B cell (primary cell): ENCODE data around the gene TLE2. TPM values are rescaled to one million over a fixed set of nuclear protein-coding genes. Genes with fewer than 3 reads are reported as not detected.

Experiments used
- ATAC-seq: fragments of 200-7000 bp; cut with Tn5 transposase; one replicate; pipeline ENCODE4 v1.10.0; 2021; ENCODE audit warnings: low read depth, mild to moderate bottlenecking, moderate number of reproducible peaks, moderate library complexity
- CTCF ChIA-PET: fragments of 350-600 bp; sonication (Branson Sonifier 250); formaldehyde crosslinking; loops from one replicate; lab custom pipeline; 2021; ENCODE audit warnings: antibody characterized with exemption, inconsistent platforms; lab: Charles Lee
- POLR2A ChIA-PET: fragments of 350-600 bp; sonication (Branson Sonifier 250); formaldehyde crosslinking; loops from one replicate; lab custom pipeline; 2021; ENCODE audit warnings: antibody characterized with exemption; lab: Charles Lee
- DNase-seq: peaks from one replicate; pipeline ENCODE4 v3.0.0; 2013
- H2AFZ ChIP-seq: 2 replicates; pipeline ENCODE4 v1.6.1; 2012; ENCODE audit warnings: mild to moderate bottlenecking, low read depth, low read length; ENCODE audit not compliant: insufficient read depth, poor library complexity, severe bottlenecking
- H3K27ac ChIP-seq, 2 donors: 1 replicate in 1 of 2; 2 replicates in 1 of 2; pipeline ENCODE4 v1.5.1; 2012 to 2013; ENCODE audit warnings: low read length in 2 of 2, mild to moderate bottlenecking in 2 of 2, moderate library complexity in 1 of 2
- H3K27me3 ChIP-seq, 4 experiments: fragments of 200-600 bp in 1 of 4; sonication (generic) in 1 of 4; replicated peaks in 1 of 4; 1 replicate in 2 of 4; 2 replicates in 2 of 4; pipeline versions ENCODE4 v1.6.1 to v1.7.0; 2013 to 2016; ENCODE audit warnings: low read length in 3 of 4, mild to moderate bottlenecking in 2 of 4, mixed read lengths in 1 of 4, moderate library complexity in 1 of 4; ENCODE audit not compliant: insufficient read depth in 4 of 4, control insufficient read depth in 3 of 4; ENCODE audit errors: control extremely low read depth in 1 of 4
- H3K36me3 ChIP-seq, 2 experiments: replicated peaks in 1 of 2; 1 replicate in 1 of 2; 2 replicates in 1 of 2; pipeline versions ENCODE4 v1.6.1 to v1.7.1; 2013; ENCODE audit warnings: low read length in 1 of 2; ENCODE audit not compliant: insufficient read depth in 2 of 2, control insufficient read depth in 1 of 2; ENCODE audit errors: control extremely low read depth in 1 of 2, extremely low read depth in 1 of 2
- H3K4me1 ChIP-seq, 2 donors: fragments of 200-600 bp in 1 of 2; sonication (generic) in 1 of 2; 1 replicate in 1 of 2; 2 replicates in 1 of 2; pipeline versions ENCODE4 v1.5.1 to v1.6.1; 2013 to 2017; ENCODE audit warnings: low read length in 2 of 2; ENCODE audit not compliant: control insufficient read depth in 2 of 2, insufficient read depth in 2 of 2
- H3K4me2 ChIP-seq: replicated peaks from 2 replicates; pipeline ENCODE3; 2012; ENCODE audit warnings: mild to moderate bottlenecking, low read depth, low read length; ENCODE audit not compliant: poor library complexity, severe bottlenecking
- H3K4me3 ChIP-seq, 5 experiments: fragments of 200-600 bp in 1 of 5; sonication (generic) in 1 of 5; 1 replicate in 3 of 5; 2 replicates in 2 of 5; pipeline versions ENCODE4 v1.5.1 to v1.7.0; 2011 to 2016; ENCODE audit warnings: low read length in 4 of 5, mild to moderate bottlenecking in 4 of 5, low read depth in 2 of 5, control low read depth in 1 of 5, moderate library complexity in 1 of 5; ENCODE audit not compliant: insufficient read depth in 1 of 5; ENCODE audit errors: control extremely low read depth in 1 of 5, extremely low read depth in 1 of 5
- H3K79me2 ChIP-seq: fragments of 200-600 bp; sonication (generic); one replicate; pipeline ENCODE4 v1.6.0; 2016; ENCODE audit warnings: low read length; ENCODE audit not compliant: control insufficient read depth, insufficient read depth
- H3K9ac ChIP-seq: fragments of 200-600 bp; sonication (generic); 2 replicates; pipeline ENCODE4 v1.6.1; 2017; ENCODE audit warnings: mild to moderate bottlenecking, low read length, moderate library complexity
- H3K9me3 ChIP-seq, 3 donors: one replicate each; pipeline versions ENCODE4 v1.6.1 to v1.7.1; 2013; ENCODE audit warnings: low read length in 2 of 3; ENCODE audit not compliant: control insufficient read depth in 2 of 3, insufficient read depth in 1 of 3; ENCODE audit errors: control extremely low read depth in 1 of 3
- H4K20me1 ChIP-seq: 2 replicates; pipeline ENCODE4 v1.6.0; 2012; ENCODE audit warnings: mild to moderate bottlenecking, low read length; ENCODE audit not compliant: insufficient read depth, control insufficient read depth, poor library complexity, severe bottlenecking
- H3K27ac Mint-ChIP-seq: one replicate; pipeline ENCODE4 v1.8.0; 2021; ENCODE audit warnings: mixed read lengths
- H3K27me3 Mint-ChIP-seq: one replicate; pipeline ENCODE4 v1.8.0; 2021; ENCODE audit warnings: mixed read lengths
- H3K4me1 Mint-ChIP-seq: one replicate; pipeline ENCODE4 v1.8.0; 2021; ENCODE audit warnings: mixed read lengths
- H3K4me3 Mint-ChIP-seq: one replicate; pipeline ENCODE4 v1.8.0; 2021; ENCODE audit warnings: mixed read lengths
- H3K9me3 Mint-ChIP-seq: one replicate; pipeline ENCODE4 v1.8.0; 2022; ENCODE audit warnings: mixed read lengths; ENCODE audit not compliant: insufficient read depth
- EZH2 ChIP-seq: IDR thresholded peaks from 2 replicates; pipeline ENCODE4 v1.6.1; 2012; ENCODE audit warnings: borderline replicate concordance, low read depth, mild to moderate bottlenecking, moderate library complexity, low read length; ENCODE audit not compliant: insufficient read depth, poor library complexity, severe bottlenecking
- WGBS: methylation state at CpG from one replicate; pipeline ENCODE4 v1.1.5; 2013; ENCODE audit warnings: missing lambda C conversion rate; ENCODE audit not compliant: insufficient coverage; 5-methylcytosine and 5-hydroxymethylcytosine counted together
- intact Hi-C: fragments of 100-400 bp; cut with micrococcal nuclease; formaldehyde crosslinking; loops from one replicate; pipeline ENCODE4 v1.10.0; 2022
- polyA plus RNA-seq: library from polyadenylated mRNA; depleted of rRNA; stranded (reverse); fragments of >200 nt; gene quantifications from 2 replicates; pipeline ENCODE4 v1.2.3, GENCODE V29; 2012
- total RNA-seq, 2 donors: library from RNA; stranded (reverse); fragments of 120-200 nt in 1 of 2; gene quantifications; 1 replicate in 1 of 2; 2 replicates in 1 of 2; pipeline versions ENCODE4 v1.2.3 to v1.2.4, GENCODE V29; 2013 to 2022
- TF ChIP-seq, protein P1 (sequence below): fragments of 200-600 bp; IDR thresholded peaks from one replicate; pipeline ENCODE4 v1.8.0; 2022; ENCODE audit warnings: antibody characterized with exemption, mild to moderate bottlenecking

Gene TLE2
- total and polyA plus RNA-seq, 2 donors (not counting 1 experiment from before 2014, with no cell fraction given) = 3.0 to 5.3 TPM

DNA sequence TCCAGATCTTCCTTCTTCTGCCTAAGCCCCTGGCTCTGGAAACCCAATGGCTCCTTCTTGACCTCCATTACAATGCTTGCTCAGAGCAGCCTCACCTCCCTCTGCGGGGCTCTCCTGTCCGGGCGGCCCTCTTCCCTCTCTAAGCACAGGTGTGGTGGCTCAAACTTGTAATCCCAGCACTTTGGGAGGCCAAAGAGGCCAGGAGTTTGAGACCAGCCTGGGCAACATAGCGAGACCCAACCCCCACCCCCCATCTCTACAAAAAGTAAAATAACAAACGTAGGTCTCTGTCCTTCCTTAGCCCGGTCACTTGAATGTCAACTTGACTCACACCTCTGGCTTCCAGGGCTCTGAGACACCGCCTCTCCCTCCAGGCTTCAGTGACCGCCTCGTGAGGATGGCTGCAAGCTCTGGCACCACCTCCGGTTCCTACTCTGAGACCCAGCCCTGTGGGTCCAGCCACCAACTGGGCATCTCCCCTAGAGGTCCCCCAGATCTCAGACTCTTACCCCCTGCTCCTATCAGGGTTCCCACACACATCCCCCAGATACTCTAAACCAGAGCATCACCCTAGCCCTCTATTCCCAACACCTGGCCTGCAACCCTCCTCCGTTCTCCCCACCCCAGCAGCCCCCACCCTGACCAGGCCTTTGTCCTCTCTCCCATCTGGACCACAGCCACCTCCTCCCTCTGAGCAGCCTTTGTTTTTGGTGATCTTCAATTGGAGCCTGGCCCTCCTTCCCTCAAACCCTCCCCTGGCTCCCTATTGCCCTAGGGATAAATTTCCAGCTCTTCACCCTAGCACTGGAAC is 4.7 kb upstream of the TLE2 start:
- Histone ChIP-seq H3K9ac (no peak overlapping the region), H3K79me2 (no peaks in the 10 kb centered on the region), H3K27me3 (peaks cover 0 to 12% (median 6%) of the 10 kb centered on the region in 4 experiments), H3K4me3 (no peak overlapping the region), H2AFZ (no peak overlapping the region), H3K9me3 (peaks cover 0 to 3% (median 0%) of the 10 kb centered on the region in 3 donors), H3K4me2 (no peak overlapping the region), H3K4me1 (peaks cover 16 to 25% of the 10 kb centered on the region in 2 donors), H3K27ac (no peak overlapping the region), H3K36me3 (no peaks in the 10 kb centered on the region), H4K20me1 (no peaks in the 10 kb centered on the region)
- intact Hi-C loops = loop anchor here (2.0 kb wide), 1 partner anchor 193 kb away; the partner anchor contains the start of gene ZNF555
- Mint-ChIP-seq H3K27me3 (peaks cover 21% of the 10 kb centered on the region), H3K4me3 (peak overlapping the region; percentile 87), H3K9me3 (no peaks in the 10 kb centered on the region), H3K4me1 (peaks cover 23% of the 10 kb centered on the region), H3K27ac (peak overlapping the region; percentile 22)
- TF ChIP-seq, protein P1, sequence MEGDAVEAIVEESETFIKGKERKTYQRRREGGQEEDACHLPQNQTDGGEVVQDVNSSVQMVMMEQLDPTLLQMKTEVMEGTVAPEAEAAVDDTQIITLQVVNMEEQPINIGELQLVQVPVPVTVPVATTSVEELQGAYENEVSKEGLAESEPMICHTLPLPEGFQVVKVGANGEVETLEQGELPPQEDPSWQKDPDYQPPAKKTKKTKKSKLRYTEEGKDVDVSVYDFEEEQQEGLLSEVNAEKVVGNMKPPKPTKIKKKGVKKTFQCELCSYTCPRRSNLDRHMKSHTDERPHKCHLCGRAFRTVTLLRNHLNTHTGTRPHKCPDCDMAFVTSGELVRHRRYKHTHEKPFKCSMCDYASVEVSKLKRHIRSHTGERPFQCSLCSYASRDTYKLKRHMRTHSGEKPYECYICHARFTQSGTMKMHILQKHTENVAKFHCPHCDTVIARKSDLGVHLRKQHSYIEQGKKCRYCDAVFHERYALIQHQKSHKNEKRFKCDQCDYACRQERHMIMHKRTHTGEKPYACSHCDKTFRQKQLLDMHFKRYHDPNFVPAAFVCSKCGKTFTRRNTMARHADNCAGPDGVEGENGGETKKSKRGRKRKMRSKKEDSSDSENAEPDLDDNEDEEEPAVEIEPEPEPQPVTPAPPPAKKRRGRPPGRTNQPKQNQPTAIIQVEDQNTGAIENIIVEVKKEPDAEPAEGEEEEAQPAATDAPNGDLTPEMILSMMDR = no peak
- TF ChIP-seq EZH2 = no peak
- CTCF ChIA-PET = interaction anchor here (4.0 kb wide), 1 partner anchor 27 kb away, joined by 32 read pairs; the partner anchor contains the start of gene TLE5
- WGBS = 95% methylated on average over 11 of the region's 11 CpGs
- no peak for ATAC-seq
- POLR2A ChIA-PET = interaction anchor here (0.6 kb wide), 1 partner anchor 34 kb away, joined by 6 read pairs; no protein-coding TSS in a partner anchor
- no peak for DNase-seq

DNA sequence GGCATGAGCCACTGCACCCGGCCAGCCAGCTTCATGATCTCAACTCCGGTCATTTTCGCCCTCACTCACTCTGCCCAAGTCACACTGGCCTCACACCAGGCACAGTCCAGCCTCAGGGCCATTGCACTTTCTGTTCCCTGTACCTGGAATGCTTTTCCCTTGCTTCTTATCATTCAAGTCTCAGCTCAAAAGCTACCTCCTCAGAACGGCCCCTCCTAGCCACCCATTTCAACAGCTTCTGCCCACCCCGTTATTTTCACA is 2.5 kb upstream of the TLE2 start:
- Histone ChIP-seq H3K27ac (no peak overlapping the region), H3K4me3 (no peak overlapping the region), H3K27me3 (peaks cover 0 to 34% (median 18%) of the 10 kb centered on the region in 4 experiments), H3K9me3 (peaks cover 0 to 12% (median under 1%) of the 10 kb centered on the region in 3 donors), H3K4me1 (peaks cover 25 to 34% of the 10 kb centered on the region in 2 donors), H3K79me2 (no peaks in the 10 kb centered on the region), H3K4me2 (no peak overlapping the region), H3K36me3 (no peaks in the 10 kb centered on the region), H2AFZ (no peak overlapping the region), H3K9ac (no peak overlapping the region), H4K20me1 (no peaks in the 10 kb centered on the region)
- Mint-ChIP-seq H3K4me1 (peaks cover 27% of the 10 kb centered on the region), H3K27ac (no peak overlapping the region), H3K4me3 (peak overlapping the region; percentile 37), H3K9me3 (no peaks in the 10 kb centered on the region), H3K27me3 (peaks cover 33% of the 10 kb centered on the region)
- no peak for DNase-seq
- intact Hi-C loops = no loop called here
- WGBS = 93% methylated on average over 3 of the region's 5 CpGs
- no peak for ATAC-seq
- TF ChIP-seq EZH2 = no peak
- TF ChIP-seq, protein P1 = no peak
- ChIA-PET POLR2A (no interaction called here), CTCF (interaction anchor here (0.9 to 1.3 kb wide), 2 partner anchors 73 to 192 kb away, joined by 4 to 6 read pairs; no protein-coding TSS in a partner anchor)
